A673 (cell line): ENCODE results near the gene PLB1. TPM values are rescaled to one million over a fixed set of nuclear protein-coding genes. Genes with fewer than 3 reads are reported as not detected.

ENCODE experiments used
- BruUV-seq: library from RNA; stranded (reverse); fragments of 400-500 nt; replicated peaks from 2 replicates; lab custom pipeline; 2021; lab: Mats Ljungman, UMichigan
- CTCF ChIA-PET: fragments of 300-600 bp; sonication (Branson Sonifier 250); formaldehyde crosslinking; loops from one replicate; lab custom pipeline; 2022; ENCODE audit warnings: antibody characterized with exemption; lab: Charles Lee
- POLR2A ChIA-PET: fragments of 300-600 bp; sonication (Branson Sonifier 250); formaldehyde crosslinking; loops from one replicate; lab custom pipeline; 2022; ENCODE audit warnings: antibody characterized with exemption; ENCODE audit not compliant: low non-redundant PET; lab: Charles Lee
- DNase-seq: peaks from one replicate; pipeline ENCODE4 v3.0.0-alpha.2; 2015; ENCODE audit warnings: low spot score
- H3K27ac ChIP-seq: fragments of 200-600 bp; sonication (generic); 2 replicates; pipeline ENCODE4 v1.5.1; 2016; ENCODE audit warnings: mixed run types, low read depth, mild to moderate bottlenecking, mixed read lengths, antibody characterized with exemption, low read length; ENCODE audit not compliant: poor library complexity, severe bottlenecking
- H3K27me3 ChIP-seq: fragments of 200-600 bp; sonication (generic); replicated peaks from 2 replicates; pipeline ENCODE4 v1.6.1; 2017; ENCODE audit warnings: mixed run types, low read depth, mild to moderate bottlenecking, mixed read lengths, antibody characterized with exemption, low read length; ENCODE audit not compliant: insufficient read depth, poor library complexity
- H3K36me3 ChIP-seq: fragments of 200-600 bp; sonication (generic); 2 replicates; pipeline ENCODE4 v1.6.1; 2016; ENCODE audit warnings: mixed run types, mild to moderate bottlenecking, mixed read lengths, antibody characterized with exemption, low read length; ENCODE audit not compliant: insufficient read depth, poor library complexity, severe bottlenecking
- H3K4me1 ChIP-seq: fragments of 200-600 bp; sonication (generic); 2 replicates; pipeline ENCODE4 v1.6.1; 2017; ENCODE audit warnings: mixed run types, mild to moderate bottlenecking, mixed read lengths, antibody characterized with exemption, low read length; ENCODE audit not compliant: insufficient read depth, poor library complexity, severe bottlenecking
- H3K4me3 ChIP-seq: fragments of 200-600 bp; sonication (generic); 2 replicates; pipeline ENCODE4 v1.5.1; 2016; ENCODE audit warnings: low read depth, mixed run types, mild to moderate bottlenecking, mixed read lengths, low read length; ENCODE audit not compliant: poor library complexity, severe bottlenecking
- H3K9me3 ChIP-seq: fragments of 200-600 bp; sonication (generic); 2 replicates; pipeline ENCODE4 v1.6.1; 2016; ENCODE audit warnings: mixed run types, low read depth, mild to moderate bottlenecking, mixed read lengths, antibody characterized with exemption, low read length; ENCODE audit not compliant: poor library complexity, severe bottlenecking
- CTCF ChIP-seq: fragments of 300-800, 200-600 bp; sonication (generic); conservative IDR thresholded peaks from 2 replicates; pipeline ENCODE4 v1.5.1; 2017; ENCODE audit warnings: low read depth, mild to moderate bottlenecking, antibody characterized with exemption, low read length, moderate library complexity, mixed read lengths
- EZH2 ChIP-seq: fragments of 200-600 bp; sonication (generic); IDR thresholded peaks from 2 replicates; pipeline ENCODE4 v1.6.1; 2017; ENCODE audit warnings: borderline replicate concordance, low read depth, mild to moderate bottlenecking, mixed read lengths, antibody characterized with exemption, low read length; ENCODE audit not compliant: poor library complexity, severe bottlenecking
- intact Hi-C: fragments of 100-400 bp; cut with micrococcal nuclease; formaldehyde crosslinking; loops from one replicate; pipeline ENCODE4 v1.10.0; 2022; ENCODE audit not compliant: unreplicated experiment
- total RNA-seq: library from RNA; stranded (reverse); gene quantifications from 2 replicates; pipeline ENCODE4 v1.2.3, GENCODE V29; 2021

The PLB1 gene
- total RNA-seq, 1 experiment from 2014 or later, result 0.39 TPM

- Histone ChIP-seq H3K27me3 (no peaks in the 10 kb centered on the region), H3K36me3 (no peaks in the 10 kb centered on the region), H3K4me1 (no peaks in the 10 kb centered on the region), H3K9me3 (no peaks in the 10 kb centered on the region), H3K4me3 (no peak overlapping the region), H3K27ac (no peak overlapping the region)
- TF ChIP-seq CTCF, result no peak
- TF ChIP-seq EZH2, result no peak
- ChIA-PET POLR2A (no interaction called here), CTCF (no interaction called here)
- BruUV-seq, result no TSS peak
- intact Hi-C loops, result no loop called here
- DNase-seq, result no peak
These were observed 137.9 kb downstream of the PLB1 start for GRCh38 chr2:28633746-28634145.

- no peaks in the 10 kb centered on the region for H3K36me3 ChIP-seq
- H3K4me1 ChIP-seq, result no peaks in the 10 kb centered on the region
- H3K4me3 ChIP-seq, result no peak overlapping the region
- no peak overlapping the region for H3K27ac ChIP-seq
- CTCF ChIA-PET, result no interaction called here
- BruUV-seq, result no TSS peak
- no peaks in the 10 kb centered on the region for H3K27me3 ChIP-seq
- no peak for DNase-seq
- intact Hi-C loops, result no loop called here
- POLR2A ChIA-PET, result interaction anchor here (0.6 kb wide), 1 partner anchor 38 kb away, joined by 3 read pairs; no protein-coding TSS in a partner anchor
- H3K9me3 ChIP-seq, result no peaks in the 10 kb centered on the region
- TF ChIP-seq EZH2 (no peak), CTCF (no peak)
These were observed 139.3 kb downstream of the PLB1 start for GRCh38 chr2:28635191-28635611.

- BruUV-seq, result no TSS peak
These were observed 140.6 kb downstream of the PLB1 start for GRCh38 chr2:28636491-28636890.

More at GRCh38 chr2:28636491-28636890, 140.6 kb downstream of the PLB1 start:
- no peak overlapping the region for H3K4me3 ChIP-seq
- no peaks in the 10 kb centered on the region for H3K4me1 ChIP-seq
- H3K36me3 ChIP-seq, result no peaks in the 10 kb centered on the region
- ChIA-PET CTCF (no interaction called here), POLR2A (no interaction called here)
- H3K9me3 ChIP-seq, result no peaks in the 10 kb centered on the region
- TF ChIP-seq CTCF (no peak), EZH2 (no peak)
- no peaks in the 10 kb centered on the region for H3K27me3 ChIP-seq
- H3K27ac ChIP-seq, result no peak overlapping the region
- DNase-seq, result no peak
- intact Hi-C loops, result no loop called here
